DND-41 (cell line): ENCODE results near the gene CSTB.

Experiments used
- ATAC-seq: fragments of 200-7000 bp; cut with Tn5 transposase; 3 replicates; pipeline ENCODE4 v1.9.1; 2021; ENCODE audit warnings: low read depth; ENCODE audit not compliant: insufficient read depth
- DNase-seq: peaks from one replicate; pipeline ENCODE4 v3.0.0-alpha.2; 2020
- H2AFZ ChIP-seq: 2 replicates; pipeline ENCODE4 v1.6.0; 2012; ENCODE audit warnings: low read depth, low read length
- H3K27ac ChIP-seq: 2 replicates; pipeline ENCODE4 v1.5.1; 2012; ENCODE audit warnings: low read length, inconsistent platforms
- H3K27me3 ChIP-seq: fragments of 200-600 bp; sonication (generic); 2 replicates; pipeline ENCODE4 v1.6.0; 2012; ENCODE audit warnings: low read length, mild to moderate bottlenecking, inconsistent platforms; ENCODE audit not compliant: insufficient read depth, poor library complexity
- H3K36me3 ChIP-seq: 2 replicates; pipeline ENCODE4 v1.5.1; 2012; ENCODE audit warnings: low read length, inconsistent platforms; ENCODE audit not compliant: insufficient read depth
- H3K4me1 ChIP-seq: 2 replicates; pipeline ENCODE4 v1.5.1; 2012; ENCODE audit warnings: mild to moderate bottlenecking, low read length; ENCODE audit not compliant: insufficient read depth
- H3K4me2 ChIP-seq: 2 replicates; pipeline ENCODE4 v1.6.0; 2012; ENCODE audit warnings: mild to moderate bottlenecking, moderate library complexity, low read length, inconsistent platforms; ENCODE audit not compliant: insufficient read depth
- H3K4me3 ChIP-seq, 2 experiments: fragments of 200-600 bp in 1 of 2; shearing (Covaris generic) in 1 of 2; 2 replicates each; pipeline ENCODE4 v1.5.1; 2012 to 2016; ENCODE audit warnings: inconsistent platforms in 2 of 2, low read length in 2 of 2, mild to moderate bottlenecking in 2 of 2, low read depth in 1 of 2, moderate library complexity in 1 of 2
- H3K79me2 ChIP-seq: 2 replicates; pipeline ENCODE4 v1.6.0; 2012; ENCODE audit warnings: low read length, inconsistent platforms; ENCODE audit not compliant: insufficient read depth
- H3K9ac ChIP-seq: 2 replicates; pipeline ENCODE4 v1.6.0; 2012; ENCODE audit warnings: low read depth, mild to moderate bottlenecking, inconsistent platforms, low read length, moderate library complexity
- H3K9me3 ChIP-seq: 2 replicates; pipeline ENCODE4 v1.5.1; 2012; ENCODE audit warnings: low read length, moderate library complexity, mild to moderate bottlenecking, inconsistent platforms; ENCODE audit not compliant: insufficient read depth, severe bottlenecking
- H4K20me1 ChIP-seq: 2 replicates; pipeline ENCODE4 v1.6.0; 2012; ENCODE audit warnings: low read length; ENCODE audit not compliant: insufficient read depth
- EZH2 ChIP-seq: IDR thresholded peaks from 3 replicates; pipeline ENCODE4 v1.6.1; 2012; ENCODE audit warnings: borderline replicate concordance, low read depth, mild to moderate bottlenecking, moderate library complexity, low read length, inconsistent platforms; ENCODE audit not compliant: severe bottlenecking
- TF ChIP-seq, protein P1 (sequence below): IDR thresholded peaks from 2 replicates; pipeline ENCODE4 v1.5.1; 2012; ENCODE audit warnings: borderline replicate concordance, low read length, moderate library complexity, mild to moderate bottlenecking; ENCODE audit not compliant: poor library complexity, severe bottlenecking; ENCODE audit errors: extremely low read depth

CSTB gene

GRCh38 chr21:43744725-43745124 is 31.4 kb downstream of the CSTB start:
- Histone ChIP-seq H3K4me1 (no peaks in the 10 kb centered on the region), H3K27me3 (no peaks in the 10 kb centered on the region), H2AFZ (no peak overlapping the region), H3K4me3 (no peak overlapping the region), H3K4me2 (no peak overlapping the region), H4K20me1 (peaks cover 10% of the 10 kb centered on the region; the same call in 1 of the 2 replicates), H3K9ac (no peak overlapping the region), H3K36me3 (peaks cover 27% of the 10 kb centered on the region), H3K27ac (no peak overlapping the region), H3K79me2 (no peaks in the 10 kb centered on the region), H3K9me3 (no peaks in the 10 kb centered on the region)
- DNase-seq (no peak), ATAC-seq (no peak)
- no peak for TF ChIP-seq EZH2
- TF ChIP-seq, protein P1, sequence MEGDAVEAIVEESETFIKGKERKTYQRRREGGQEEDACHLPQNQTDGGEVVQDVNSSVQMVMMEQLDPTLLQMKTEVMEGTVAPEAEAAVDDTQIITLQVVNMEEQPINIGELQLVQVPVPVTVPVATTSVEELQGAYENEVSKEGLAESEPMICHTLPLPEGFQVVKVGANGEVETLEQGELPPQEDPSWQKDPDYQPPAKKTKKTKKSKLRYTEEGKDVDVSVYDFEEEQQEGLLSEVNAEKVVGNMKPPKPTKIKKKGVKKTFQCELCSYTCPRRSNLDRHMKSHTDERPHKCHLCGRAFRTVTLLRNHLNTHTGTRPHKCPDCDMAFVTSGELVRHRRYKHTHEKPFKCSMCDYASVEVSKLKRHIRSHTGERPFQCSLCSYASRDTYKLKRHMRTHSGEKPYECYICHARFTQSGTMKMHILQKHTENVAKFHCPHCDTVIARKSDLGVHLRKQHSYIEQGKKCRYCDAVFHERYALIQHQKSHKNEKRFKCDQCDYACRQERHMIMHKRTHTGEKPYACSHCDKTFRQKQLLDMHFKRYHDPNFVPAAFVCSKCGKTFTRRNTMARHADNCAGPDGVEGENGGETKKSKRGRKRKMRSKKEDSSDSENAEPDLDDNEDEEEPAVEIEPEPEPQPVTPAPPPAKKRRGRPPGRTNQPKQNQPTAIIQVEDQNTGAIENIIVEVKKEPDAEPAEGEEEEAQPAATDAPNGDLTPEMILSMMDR = no peak

DNA sequence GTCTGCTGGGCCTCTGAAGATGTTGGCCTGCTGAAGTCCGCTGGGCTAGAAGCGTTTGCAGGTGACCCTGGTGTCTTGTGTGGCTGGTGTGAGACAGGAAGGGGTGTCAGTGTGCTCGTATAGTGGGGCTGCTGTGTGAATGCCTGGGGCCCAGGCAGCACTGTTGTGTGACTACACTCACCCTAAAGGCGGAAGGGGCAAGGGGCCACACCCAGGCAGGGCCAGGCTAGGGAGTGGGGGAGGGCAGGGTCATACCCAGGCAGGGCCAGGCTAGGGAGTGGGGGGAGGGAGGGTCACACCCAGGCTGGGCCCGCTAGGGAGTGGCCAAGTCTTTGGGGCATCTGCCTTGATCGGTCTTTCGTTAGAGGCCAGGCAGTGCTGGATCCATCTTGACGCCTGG is 32.2 kb downstream of the CSTB start:
- H3K36me3 ChIP-seq = peaks cover 27% of the 10 kb centered on the region
- no peaks in the 10 kb centered on the region for H3K4me1 ChIP-seq
- no peak overlapping the region for H3K9ac ChIP-seq
- no peak overlapping the region for H3K27ac ChIP-seq
- no peaks in the 10 kb centered on the region for H3K9me3 ChIP-seq
- no peak overlapping the region for H2AFZ ChIP-seq
- H3K4me3 ChIP-seq = no peak overlapping the region
- no peaks in the 10 kb centered on the region for H3K79me2 ChIP-seq
- no peak for TF ChIP-seq EZH2
- TF ChIP-seq, protein P1 = no peak
- no peak overlapping the region for H3K4me2 ChIP-seq
- ATAC-seq (no peak), DNase-seq (no peak)
- no peaks in the 10 kb centered on the region for H3K27me3 ChIP-seq
- H4K20me1 ChIP-seq = peaks cover 10% of the 10 kb centered on the region; the same call in 1 of the 2 replicates

DNA sequence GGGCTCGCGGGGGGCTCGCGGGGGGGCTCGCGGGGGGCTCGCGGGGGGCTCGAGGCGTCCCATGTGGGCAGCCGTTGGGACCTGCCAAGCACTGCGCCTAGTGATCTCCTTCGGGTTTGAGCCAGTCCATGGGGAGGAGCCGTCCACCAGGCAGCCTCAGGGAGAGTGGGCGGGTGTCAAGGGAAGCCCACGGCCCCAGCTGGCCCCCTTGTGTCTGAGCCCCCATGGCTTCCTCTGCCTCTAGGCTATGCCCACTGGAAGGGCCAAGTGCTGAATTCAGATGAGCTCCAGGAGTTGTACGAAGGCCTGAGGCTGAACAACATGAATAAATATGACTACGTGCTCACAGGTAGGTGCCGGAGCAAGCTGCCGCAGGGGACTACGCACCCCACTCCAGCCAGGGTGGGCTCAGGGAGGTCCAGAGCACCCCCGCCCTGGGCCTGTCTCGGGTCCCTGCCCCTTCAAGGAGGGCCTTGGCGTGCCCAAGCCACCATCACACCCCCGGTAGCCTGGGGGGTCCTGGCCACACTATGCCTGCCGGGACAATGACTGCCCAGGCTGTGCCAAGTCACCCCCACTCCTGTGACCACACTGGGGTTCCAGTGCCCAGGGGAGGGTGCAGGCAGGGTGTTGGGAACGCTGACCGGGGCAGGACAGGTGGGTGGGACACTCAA is 34.5 kb downstream of the CSTB start:
- Histone ChIP-seq H3K27me3 (no peaks in the 10 kb centered on the region), H3K4me2 (no peak overlapping the region), H3K4me3 (no peak overlapping the region), H3K36me3 (peaks cover 23% of the 10 kb centered on the region), H3K27ac (no peak overlapping the region), H3K4me1 (no peaks in the 10 kb centered on the region), H2AFZ (no peak overlapping the region), H3K9ac (no peak overlapping the region), H4K20me1 (peaks cover 10% of the 10 kb centered on the region), H3K9me3 (no peaks in the 10 kb centered on the region), H3K79me2 (no peaks in the 10 kb centered on the region)
- no peak for TF ChIP-seq EZH2
- TF ChIP-seq, protein P1 = no peak
- ATAC-seq = no peak
- DNase-seq = no peak
